A673 (cell line): ENCODE measurements around the gene CDK17.

Experiments
- CTCF ChIP-seq: fragments of 300-800, 200-600 bp; sonication (generic); conservative IDR thresholded peaks from 2 replicates; pipeline ENCODE4 v1.5.1; 2017; ENCODE audit warnings: low read depth, mild to moderate bottlenecking, antibody characterized with exemption, low read length, moderate library complexity, mixed read lengths
- EZH2 ChIP-seq: fragments of 200-600 bp; sonication (generic); IDR thresholded peaks from 2 replicates; pipeline ENCODE4 v1.6.1; 2017; ENCODE audit warnings: borderline replicate concordance, low read depth, mild to moderate bottlenecking, mixed read lengths, antibody characterized with exemption, low read length; ENCODE audit not compliant: poor library complexity, severe bottlenecking

GRCh38 chr12:96436366-96437170 lies 36.3 kb upstream of the CDK17 start:
- TF ChIP-seq CTCF (no peak), EZH2 (no peak)
